Kidney (tissue), 14 donors: Measurements from ENCODE around the gene HOPX. TPM values are rescaled to one million over a fixed set of nuclear protein-coding genes. Genes with fewer than 3 reads are reported as not detected.

Experiments
- DNase-seq, 5 donors: peaks; one replicate each; pipeline ENCODE4 v3.0.0-alpha.2; 2013 to 2020
- FAIRE-seq: peaks from 2 replicates; lab custom pipeline; 2012; peaks lifted over from hg19 to GRCh38; lab: Jason Lieb, UNC
- H3K27ac ChIP-seq, 2 donors: one replicate each; pipeline ENCODE4 v1.7.0; 2013; ENCODE audit warnings: low read depth in 2 of 2, low read length in 2 of 2, inconsistent platforms in 1 of 2
- H3K27me3 ChIP-seq: one replicate; pipeline ENCODE4 v1.7.1; 2013; ENCODE audit warnings: low read length, inconsistent platforms; ENCODE audit not compliant: control insufficient read depth, insufficient read depth
- H3K36me3 ChIP-seq, 3 donors: one replicate each; pipeline versions ENCODE4 v1.7.0 to v1.7.1; 2013; ENCODE audit warnings: low read length in 3 of 3, control low read depth in 1 of 3, inconsistent platforms in 1 of 3; ENCODE audit not compliant: insufficient read depth in 3 of 3, control insufficient read depth in 2 of 3
- H3K4me1 ChIP-seq, 3 donors: one replicate each; pipeline versions ENCODE4 v1.7.0 to v1.7.1; 2013; ENCODE audit warnings: low read length in 3 of 3, inconsistent platforms in 1 of 3, low read depth in 1 of 3; ENCODE audit not compliant: control insufficient read depth in 2 of 3, insufficient read depth in 2 of 3
- H3K4me3 ChIP-seq, 3 donors: one replicate each; pipeline versions ENCODE4 v1.7.0 to v1.8.1; 2013; ENCODE audit warnings: low read length in 3 of 3, control low read depth in 1 of 3, inconsistent platforms in 1 of 3
- H3K9ac ChIP-seq, 3 donors: one replicate each; pipeline versions ENCODE4 v1.7.0 to v1.7.1; 2013; ENCODE audit warnings: low read length in 3 of 3, control low read depth in 1 of 3, inconsistent platforms in 1 of 3
- H3K9me3 ChIP-seq, 3 donors: one replicate each; pipeline versions ENCODE4 v1.7.0 to v1.7.1; 2013; ENCODE audit warnings: low read length in 3 of 3, control low read depth in 1 of 3, inconsistent platforms in 1 of 3; ENCODE audit not compliant: control insufficient read depth in 2 of 3, insufficient read depth in 1 of 3
- intact Hi-C: fragments of 100-400 bp; cut with DNase I; formaldehyde crosslinking; loops from one replicate; pipeline ENCODE4 v1.11.1; 2022
- polyA plus RNA-seq: library from polyadenylated mRNA; stranded (reverse); fragments of 350-450 nt; fragmentation: Illumina TruSeq; extraction: RNeasy Lipid Tissue Mini Kit (QIAGEN cat#74804); gene quantifications from one replicate; pipeline ENCODE4 v1.2.3, GENCODE V29; 2014; ENCODE audit warnings: low read depth, low replicate concordance; ENCODE audit not compliant: insufficient read depth
- total RNA-seq: library from RNA; stranded (reverse); fragmentation: NEBNext Ultra II Directional; extraction: Animal tissue kit (Norgen Biotek cat#: 25700); gene quantifications from one replicate; pipeline ENCODE4 v1.2.1, GENCODE V29; 2021
- TF ChIP-seq, protein P1 (sequence below): IDR thresholded peaks from 3 replicates; pipeline ENCODE4 v1.5.1; 2012; ENCODE audit warnings: mild to moderate bottlenecking, moderate library complexity, borderline replicate concordance; ENCODE audit not compliant: insufficient read depth; ENCODE audit errors: extremely low read depth
- donor health status: control.
- donor health status: control.
- donor health status: control.
- donor health status: control.
- donor health status: control.
- donor health status: DM: yes; HTN: yes; CAD: no.
- donor health status: Normal renal cell carcinoma (clear cell type).

The HOPX gene
- total and polyA plus RNA-seq, 2 donors from 2014 or later: 8.9 to 17.6 TPM

DNA sequence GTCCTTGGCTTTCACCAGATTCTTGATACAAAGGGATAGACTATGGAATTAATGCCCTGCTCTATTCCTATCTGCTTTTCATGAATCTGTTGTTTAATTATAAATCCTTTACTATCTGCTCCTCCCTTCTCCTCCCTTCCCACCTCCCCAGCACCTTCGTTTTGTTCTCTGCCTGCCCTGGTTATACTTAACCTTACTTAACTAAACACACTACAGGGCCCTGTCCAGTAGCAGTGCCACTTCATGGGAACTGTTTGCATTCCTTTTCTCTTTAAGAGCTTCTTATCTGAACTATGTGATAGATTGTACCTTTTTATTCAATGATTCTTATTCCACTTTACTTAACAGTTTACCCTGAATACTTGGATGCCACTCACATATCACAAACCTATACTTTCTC lies 830 bp downstream of the HOPX start:
- peaks cover 0 to 2% (median 0%) of the 10 kb centered on the region in 3 donors for H3K4me1 ChIP-seq
- no peaks in the 10 kb centered on the region for H3K27me3 ChIP-seq
- no peak overlapping the region for H3K4me3 ChIP-seq
- no peak for DNase-seq
- TF ChIP-seq, protein P1, sequence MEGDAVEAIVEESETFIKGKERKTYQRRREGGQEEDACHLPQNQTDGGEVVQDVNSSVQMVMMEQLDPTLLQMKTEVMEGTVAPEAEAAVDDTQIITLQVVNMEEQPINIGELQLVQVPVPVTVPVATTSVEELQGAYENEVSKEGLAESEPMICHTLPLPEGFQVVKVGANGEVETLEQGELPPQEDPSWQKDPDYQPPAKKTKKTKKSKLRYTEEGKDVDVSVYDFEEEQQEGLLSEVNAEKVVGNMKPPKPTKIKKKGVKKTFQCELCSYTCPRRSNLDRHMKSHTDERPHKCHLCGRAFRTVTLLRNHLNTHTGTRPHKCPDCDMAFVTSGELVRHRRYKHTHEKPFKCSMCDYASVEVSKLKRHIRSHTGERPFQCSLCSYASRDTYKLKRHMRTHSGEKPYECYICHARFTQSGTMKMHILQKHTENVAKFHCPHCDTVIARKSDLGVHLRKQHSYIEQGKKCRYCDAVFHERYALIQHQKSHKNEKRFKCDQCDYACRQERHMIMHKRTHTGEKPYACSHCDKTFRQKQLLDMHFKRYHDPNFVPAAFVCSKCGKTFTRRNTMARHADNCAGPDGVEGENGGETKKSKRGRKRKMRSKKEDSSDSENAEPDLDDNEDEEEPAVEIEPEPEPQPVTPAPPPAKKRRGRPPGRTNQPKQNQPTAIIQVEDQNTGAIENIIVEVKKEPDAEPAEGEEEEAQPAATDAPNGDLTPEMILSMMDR: no peak
- H3K27ac ChIP-seq: no peak overlapping the region
- FAIRE-seq: no peak
- H3K9ac ChIP-seq: no peak overlapping the region
- intact Hi-C loops: no loop called here
- no peaks in the 10 kb centered on the region for H3K9me3 ChIP-seq
- H3K36me3 ChIP-seq: no peaks in the 10 kb centered on the region

DNA sequence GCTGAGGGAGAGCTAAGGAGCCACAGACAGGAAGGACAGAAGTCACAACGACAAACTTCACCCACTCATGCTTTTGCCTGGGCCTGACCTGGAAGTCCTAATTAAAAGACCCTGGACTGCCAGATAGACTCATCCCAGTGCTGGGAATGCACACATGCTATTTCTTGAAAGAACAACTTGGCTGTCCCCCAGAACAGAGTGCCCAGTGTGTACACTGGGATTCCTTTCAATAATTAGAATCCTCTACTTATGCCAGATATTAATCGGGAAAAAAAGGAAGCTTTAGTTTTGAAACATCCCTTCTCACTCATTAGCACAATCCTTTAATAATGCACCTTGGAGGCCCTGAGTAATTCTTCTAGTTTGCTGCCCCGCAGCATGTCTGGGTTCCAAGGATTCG lies 3.4 kb downstream of the HOPX start:
- H3K4me1 ChIP-seq: peaks cover 0 to 2% (median 0%) of the 10 kb centered on the region in 3 donors
- no peak overlapping the region for H3K4me3 ChIP-seq
- no peaks in the 10 kb centered on the region for H3K9me3 ChIP-seq
- no peaks in the 10 kb centered on the region for H3K27me3 ChIP-seq
- H3K36me3 ChIP-seq: no peaks in the 10 kb centered on the region
- FAIRE-seq (no peak), DNase-seq (no peak)
- H3K9ac ChIP-seq: no peak overlapping the region
- intact Hi-C loops: no loop called here
- TF ChIP-seq, protein P1: no peak
- H3K27ac ChIP-seq: no peak overlapping the region

DNA sequence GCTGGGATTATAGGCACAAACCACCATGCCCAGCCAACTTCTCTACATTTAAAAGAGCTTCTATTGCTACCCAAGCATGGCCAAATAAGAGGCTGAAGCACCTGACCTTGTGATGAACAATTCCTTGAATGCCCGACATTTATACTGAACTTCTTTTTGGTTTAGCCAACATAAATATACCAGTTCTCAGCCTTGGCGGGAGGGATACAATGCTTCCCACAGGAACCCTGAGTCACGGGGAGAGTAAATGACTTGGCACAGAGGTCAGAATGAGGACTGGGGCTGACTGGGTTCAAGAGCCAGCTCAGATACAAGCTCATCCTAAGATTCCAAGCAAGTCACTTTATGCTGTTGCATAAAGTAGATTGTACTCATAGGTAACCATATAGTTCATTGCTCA lies 6.1 kb downstream of the HOPX start:
- no peak overlapping the region for H3K27ac ChIP-seq
- FAIRE-seq: no peak
- peaks cover 0 to 2% (median 0%) of the 10 kb centered on the region in 3 donors for H3K4me1 ChIP-seq
- no peak overlapping the region for H3K4me3 ChIP-seq
- H3K36me3 ChIP-seq: no peaks in the 10 kb centered on the region
- TF ChIP-seq, protein P1: no peak
- DNase-seq: no peak
- H3K9ac ChIP-seq: no peak overlapping the region
- intact Hi-C loops: no loop called here
- no peaks in the 10 kb centered on the region for H3K9me3 ChIP-seq
- no peaks in the 10 kb centered on the region for H3K27me3 ChIP-seq

DNA sequence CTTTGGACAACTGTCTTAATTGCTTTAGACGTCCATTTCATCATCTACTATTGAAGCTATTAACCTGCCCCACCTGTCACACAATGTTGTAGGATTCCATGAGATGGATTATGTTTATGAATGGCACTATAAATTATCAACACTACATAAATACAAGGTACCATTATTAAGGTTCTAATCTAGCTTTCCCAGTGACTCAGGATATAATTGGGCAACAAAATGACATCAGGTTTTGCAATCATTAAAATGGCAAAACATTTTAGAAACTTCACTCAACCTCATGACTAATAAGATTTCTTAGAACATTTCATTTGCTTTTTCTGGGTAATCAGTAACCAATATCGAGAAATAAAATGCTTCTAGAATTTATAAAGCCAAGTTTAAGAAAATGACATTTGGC lies 9.2 kb downstream of the HOPX start:
- Histone ChIP-seq H3K27ac (no peak overlapping the region), H3K36me3 (no peaks in the 10 kb centered on the region), H3K4me3 (no peak overlapping the region), H3K4me1 (peaks cover 0 to 2% (median 0%) of the 10 kb centered on the region in 3 donors), H3K9ac (no peak overlapping the region), H3K27me3 (no peaks in the 10 kb centered on the region), H3K9me3 (no peaks in the 10 kb centered on the region)
- DNase-seq: no peak
- FAIRE-seq: no peak
- TF ChIP-seq, protein P1: no peak
- intact Hi-C loops: no loop called here
